ENCODE measurements around the gene PCBP3. TPM values are rescaled to one million over a fixed set of nuclear protein-coding genes. Genes with fewer than 3 reads are reported as not detected.
A peak's percentile ranks its signal among the peaks of the same experiment; 100 is the strongest.

The PCBP3 gene
- polyA plus RNA-seq, 4 donors: 1.2 to 2.2 (median 1.5) TPM

DNA sequence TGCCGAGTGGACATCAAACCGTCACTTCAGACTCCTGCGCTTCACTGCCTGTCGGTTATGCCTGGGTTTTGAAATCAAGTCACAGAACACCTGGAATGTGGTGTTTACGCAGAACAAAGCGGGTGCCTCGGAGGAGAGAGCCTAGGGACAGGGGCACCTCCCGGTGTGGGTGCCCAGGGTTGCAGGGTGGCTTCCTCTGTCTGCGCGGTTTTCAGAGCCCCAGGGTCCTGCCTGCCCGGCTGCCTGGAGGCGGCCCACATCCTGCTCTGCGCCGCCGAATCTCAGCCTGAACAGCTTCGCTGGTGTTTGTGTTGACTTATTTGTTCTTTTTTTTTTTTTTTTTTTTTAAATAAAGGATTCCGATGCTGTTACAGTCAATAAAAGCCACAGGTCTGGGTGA, 224.6 kb downstream of the PCBP3 start:
- DNase-seq (ENCODE audit: low read depth in 4 of 4, low spot score in 3 of 4): no peak

GRCh38 chr21:45868488-45868887, 225.0 kb downstream of the PCBP3 start:
- DNase-seq (ENCODE audit: low read depth in 4 of 4, low spot score in 3 of 4): no peak

- DNase-seq (ENCODE audit: low read depth in 4 of 4, low spot score in 3 of 4): no peak
Observed at GRCh38 chr21:45869121-45870007, 225.8 kb downstream of the PCBP3 start.

DNA sequence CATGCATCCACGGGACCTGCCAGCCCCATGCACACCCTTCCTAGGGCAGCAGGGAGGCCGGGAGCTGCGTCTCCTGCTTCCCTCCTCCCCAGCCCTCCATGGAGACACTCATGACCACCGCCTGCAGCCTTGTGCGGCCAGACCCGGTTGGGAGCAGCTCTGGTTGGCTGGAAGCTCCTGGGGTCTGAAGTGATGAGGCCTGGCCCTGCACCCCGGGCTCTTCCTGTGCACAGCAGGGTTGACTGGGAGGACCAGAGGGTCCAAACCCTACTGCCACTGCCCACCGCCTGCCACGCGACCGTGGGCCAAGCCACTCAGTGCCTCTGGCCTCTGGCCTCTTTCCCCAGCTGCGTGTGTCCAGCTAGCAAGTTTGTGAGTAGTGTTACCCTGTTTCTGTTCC, 226.9 kb downstream of the PCBP3 start:
- no peak for DNase-seq (ENCODE audit: low read depth in 4 of 4, low spot score in 3 of 4)

- no peak for DNase-seq (ENCODE audit: low read depth in 4 of 4, low spot score in 3 of 4)
Observed at GRCh38 chr21:45870851-45871615, 227.5 kb downstream of the PCBP3 start.

GRCh38 chr21:45871616-45872236, 228.2 kb downstream of the PCBP3 start:
- no peak for DNase-seq (ENCODE audit: low read depth in 4 of 4, low spot score in 3 of 4)

GRCh38 chr21:45872471-45872870, 228.9 kb downstream of the PCBP3 start:
- no peak for DNase-seq (ENCODE audit: low read depth in 4 of 4, low spot score in 3 of 4)

DNA sequence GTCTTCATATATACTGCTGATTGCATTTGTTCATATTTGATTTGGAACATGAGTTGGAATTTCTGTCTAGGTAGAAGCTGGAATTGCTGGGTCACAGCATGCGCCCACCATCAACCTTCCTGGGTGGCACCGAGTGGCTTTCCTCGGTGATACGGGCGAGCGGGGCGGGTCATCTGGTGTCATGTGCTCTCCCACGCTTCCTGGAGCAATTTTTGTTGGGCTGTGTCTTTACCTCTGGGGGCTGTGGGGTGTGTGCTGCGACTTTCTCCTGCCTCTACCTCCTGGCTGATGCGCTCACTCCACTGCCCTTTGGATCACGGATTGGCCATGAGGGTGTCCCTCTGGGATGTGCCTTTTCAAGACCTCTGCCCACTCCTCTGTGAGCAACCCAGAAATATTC, 229.4 kb downstream of the PCBP3 start:
- no peak for DNase-seq (ENCODE audit: low read depth in 4 of 4, low spot score in 3 of 4)

- DNase-seq (ENCODE audit: low read depth in 4 of 4, low spot score in 3 of 4): no peak
Observed at GRCh38 chr21:45873418-45873817, 229.9 kb downstream of the PCBP3 start.

GRCh38 chr21:45873866-45874265, 230.3 kb downstream of the PCBP3 start:
- no peak for DNase-seq (ENCODE audit: low read depth in 4 of 4, low spot score in 3 of 4)

DNA sequence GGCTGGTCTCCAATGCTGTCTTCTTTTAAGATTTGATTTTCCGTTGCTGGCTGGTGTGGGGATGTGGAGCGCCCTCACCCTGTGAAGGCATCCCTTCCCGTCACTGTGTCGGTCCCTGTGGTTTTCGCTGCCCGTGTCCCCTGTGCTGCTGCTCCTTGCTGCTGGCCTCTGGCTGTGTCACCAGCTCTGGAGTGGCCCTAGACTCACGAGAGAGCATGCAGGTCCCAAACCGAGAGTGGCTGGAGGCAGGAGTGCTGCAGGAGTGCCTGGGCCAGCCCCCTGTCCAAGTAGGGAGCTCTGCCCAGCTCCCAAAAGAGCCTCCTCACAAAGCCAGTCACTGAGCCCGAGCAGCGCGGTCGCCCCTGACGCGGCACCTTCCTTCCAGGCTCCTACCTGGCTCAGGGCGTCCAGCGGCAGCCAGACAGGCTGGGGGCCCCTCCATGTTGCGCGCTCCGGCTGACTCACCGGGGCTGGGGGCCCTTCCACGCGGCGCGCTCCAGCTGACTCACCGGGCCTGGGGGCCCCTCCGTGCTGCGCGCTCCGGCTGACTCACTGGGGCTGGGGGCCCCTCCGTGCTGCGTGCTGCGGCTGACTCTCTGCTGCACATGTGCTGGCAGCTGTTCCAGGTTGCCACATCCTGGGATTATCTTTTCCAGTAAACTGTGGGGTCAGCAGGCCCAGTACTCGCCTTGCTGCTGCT, 231.3 kb downstream of the PCBP3 start:
- DNase-seq (ENCODE audit: low read depth in 4 of 4, low spot score in 3 of 4): no peak

DNA sequence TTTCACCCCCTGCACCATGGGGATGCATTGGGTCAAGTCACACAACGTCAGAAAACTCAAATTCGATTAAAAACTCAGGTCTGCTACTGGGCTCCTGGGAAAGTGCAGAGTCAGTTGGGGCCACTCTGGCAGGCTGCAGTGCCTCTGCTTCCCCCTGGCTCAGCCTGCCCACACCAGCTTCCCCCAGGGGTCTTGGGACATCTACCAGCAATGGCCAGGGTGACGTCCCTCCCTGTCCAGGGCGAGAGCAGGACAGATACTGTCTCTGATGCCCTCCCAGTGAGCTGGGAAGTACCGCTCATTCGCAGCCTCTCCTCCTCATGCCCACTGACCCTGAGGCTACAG, 231.9 kb downstream of the PCBP3 start:
- DNase-seq (ENCODE audit: low read depth in 4 of 4, low spot score in 3 of 4): no peak

DNA sequence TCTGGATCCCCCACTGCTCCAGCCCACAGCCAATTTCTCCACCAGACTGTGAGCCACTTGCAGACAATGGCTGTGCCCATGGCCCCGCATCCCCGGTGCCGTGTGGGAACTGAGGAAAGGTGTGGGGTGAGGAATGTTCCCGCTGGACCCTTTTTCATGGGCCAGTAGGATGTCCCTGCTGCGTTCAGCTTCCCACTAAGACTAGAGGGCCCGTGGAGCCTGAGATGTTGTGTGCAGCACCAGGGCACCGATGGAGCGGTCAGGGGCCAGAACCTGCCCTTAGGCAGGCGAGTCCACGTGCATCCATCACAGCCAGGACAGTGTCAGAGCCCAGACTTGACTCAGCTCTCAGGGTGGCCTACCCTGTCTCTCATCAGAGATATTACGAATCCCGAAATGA, 232.4 kb downstream of the PCBP3 start:
- no peak for DNase-seq (ENCODE audit: low read depth in 4 of 4, low spot score in 3 of 4)

DNA sequence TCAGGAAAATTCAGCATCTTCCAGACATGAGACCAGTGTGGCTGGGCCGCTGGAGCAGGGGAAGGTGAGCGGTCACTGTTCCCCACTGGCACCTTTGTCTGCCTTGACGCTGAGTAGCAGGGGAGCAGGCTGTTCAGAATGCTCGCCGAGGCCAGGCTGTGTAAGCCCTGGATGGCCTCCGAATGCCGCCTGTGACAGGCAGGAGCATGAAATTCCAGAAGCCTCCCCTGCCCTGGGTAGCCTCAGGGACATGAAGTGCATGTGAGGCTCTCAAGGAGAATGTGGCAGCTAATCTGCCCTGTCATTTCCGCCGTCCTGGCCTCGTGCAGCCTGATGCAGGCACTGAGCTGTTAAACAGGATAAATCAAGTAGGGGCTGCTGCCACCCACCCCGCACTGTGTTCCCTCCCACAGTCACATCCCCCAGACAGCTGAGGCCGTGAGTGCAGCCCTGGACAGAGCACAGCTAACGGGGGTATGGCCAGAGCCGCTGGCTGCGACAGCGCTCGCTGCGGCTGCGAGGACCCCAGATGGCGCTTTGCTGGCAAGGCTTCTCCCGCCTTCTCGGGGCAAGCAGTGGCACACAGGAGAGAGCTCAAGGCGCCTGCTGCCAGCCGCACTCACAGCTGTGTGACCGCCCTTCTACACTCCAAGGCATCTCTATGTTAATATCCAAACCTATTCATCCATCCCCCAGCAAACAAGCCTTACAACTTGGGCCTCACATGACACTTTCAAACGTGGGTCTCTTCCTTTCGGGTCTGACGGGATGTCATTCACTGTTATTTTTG, 233.1 kb downstream of the PCBP3 start:
- DNase-seq (ENCODE audit: low read depth in 4 of 4, low spot score in 3 of 4): peak; percentile 54 to 77 (median 72)

- DNase-seq (ENCODE audit: low read depth in 4 of 4, low spot score in 3 of 4): no peak
Observed at GRCh38 chr21:45877171-45877438, 233.6 kb downstream of the PCBP3 start.

DNA sequence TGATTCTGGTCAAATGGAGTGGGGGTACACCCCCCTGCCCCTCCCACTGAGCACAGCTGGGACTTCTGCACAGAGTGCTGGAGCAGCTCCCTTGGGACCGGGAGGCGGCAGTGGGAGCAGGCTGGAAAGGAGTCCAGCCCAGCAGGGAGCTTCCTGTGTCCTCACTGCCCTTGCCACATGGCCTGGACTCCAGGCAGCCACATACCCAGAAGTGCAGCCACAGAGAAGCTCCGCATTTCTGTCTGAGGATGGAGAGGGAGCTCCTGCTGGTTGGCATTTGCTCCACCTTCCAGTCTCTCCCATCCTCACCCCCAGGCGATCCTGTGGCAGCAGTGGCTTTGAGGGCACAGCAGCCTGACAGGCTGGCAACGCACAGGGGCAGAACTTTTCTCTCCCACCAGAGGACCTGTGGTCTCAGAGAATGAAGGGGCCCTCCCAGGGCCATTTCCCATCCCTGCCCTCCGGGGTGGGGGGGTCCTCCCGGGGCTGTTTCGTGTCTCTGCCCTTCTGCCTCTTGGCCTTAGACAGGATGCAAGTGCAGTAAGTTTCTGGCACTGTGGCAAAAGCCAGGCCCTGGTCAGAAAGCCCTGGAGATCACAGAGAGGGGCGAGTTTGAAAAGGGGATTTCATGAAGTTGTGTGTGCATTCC, 234.4 kb downstream of the PCBP3 start:
- no peak for DNase-seq (ENCODE audit: low read depth in 4 of 4, low spot score in 3 of 4)

- DNase-seq (ENCODE audit: low read depth in 4 of 4, low spot score in 3 of 4): peak in 3 of 4 donors; percentile 53 to 58 (median 56)
Observed at GRCh38 chr21:45880097-45881068, 236.9 kb downstream of the PCBP3 start.

- DNase-seq (ENCODE audit: low read depth in 4 of 4, low spot score in 3 of 4): no peak
Observed at GRCh38 chr21:45882645-45883044, 239.1 kb downstream of the PCBP3 start.

- no peak for DNase-seq (ENCODE audit: low read depth in 4 of 4, low spot score in 3 of 4)
Observed at GRCh38 chr21:45883090-45883489, 239.6 kb downstream of the PCBP3 start.
